Endothelial cell of umbilical vein (primary cell): ENCODE measurements around the gene MAPK11. TPM values are rescaled to one million over a fixed set of nuclear protein-coding genes. Genes with fewer than 3 reads are reported as not detected.

Source experiments
- BruUV-seq: library from RNA; stranded (reverse); fragments of 400-500 nt; replicated peaks from 2 replicates; lab custom pipeline; 2021; lab: Mats Ljungman, UMichigan
- CTCF ChIA-PET: fragments of 300-600, 350-600 bp; sonication (Branson Sonifier 250); formaldehyde crosslinking; loops from one replicate; lab custom pipeline; 2021; ENCODE audit warnings: antibody characterized with exemption, inconsistent platforms; lab: Charles Lee
- POLR2A ChIA-PET: fragments of 300-600, 350-600 bp; sonication (Branson Sonifier 250); formaldehyde crosslinking; loops from one replicate; lab custom pipeline; 2021; ENCODE audit warnings: antibody characterized with exemption, inconsistent platforms; lab: Charles Lee
- DNase-seq: peaks from one replicate; pipeline ENCODE4 v3.0.0-alpha.2; 2011; ENCODE audit warnings: low read depth, low spot score
- FAIRE-seq: peaks from 2 replicates; lab custom pipeline; 2011; peaks lifted over from hg19 to GRCh38; lab: Jason Lieb, UNC
- H2AFZ ChIP-seq: 2 replicates; pipeline ENCODE4 v1.6.0; 2012; ENCODE audit warnings: low read depth, low read length, control low read depth, inconsistent platforms
- H3K27ac ChIP-seq: 2 replicates; pipeline ENCODE4 v1.5.1; 2011; ENCODE audit warnings: low read depth, mild to moderate bottlenecking, control low read depth, low read length, moderate library complexity; ENCODE audit not compliant: insufficient read depth
- H3K27me3 ChIP-seq, 2 experiments: 2 replicates each; pipeline versions ENCODE4 v1.6.0 to v1.6.1; 2011; ENCODE audit warnings: low read length in 2 of 2, mixed read lengths in 1 of 2; ENCODE audit not compliant: control insufficient read depth in 2 of 2, insufficient read depth in 2 of 2
- H3K36me3 ChIP-seq, 2 experiments: 2 replicates in 1 of 2; 3 replicates in 1 of 2; pipeline ENCODE4 v1.5.1; 2011; ENCODE audit warnings: low read length in 2 of 2, mild to moderate bottlenecking in 1 of 2, moderate library complexity in 1 of 2; ENCODE audit not compliant: control insufficient read depth in 2 of 2, insufficient read depth in 2 of 2; ENCODE audit errors: extremely low read depth in 1 of 2
- H3K4me1 ChIP-seq: 3 replicates; pipeline ENCODE4 v1.5.1; 2011; ENCODE audit warnings: mild to moderate bottlenecking, low read length; ENCODE audit not compliant: control insufficient read depth, insufficient read depth; ENCODE audit errors: extremely low read depth
- H3K4me2 ChIP-seq: 2 replicates; pipeline ENCODE4 v1.6.1; 2011; ENCODE audit warnings: low read length, control low read depth, mixed read lengths; ENCODE audit not compliant: insufficient read depth
- H3K4me3 ChIP-seq, 3 experiments: fragments of 200-600 bp in 1 of 3; sonication (generic), shearing (Covaris generic) in 1 of 3; replicated peaks in 1 of 3; 2 replicates each; pipeline ENCODE4 v1.5.1; 2011 to 2016; ENCODE audit warnings: control low read depth in 3 of 3, low read length in 3 of 3, mild to moderate bottlenecking in 2 of 3, inconsistent platforms in 1 of 3, low read depth in 1 of 3, moderate library complexity in 1 of 3; ENCODE audit not compliant: insufficient read depth in 1 of 3
- H3K79me2 ChIP-seq: 2 replicates; pipeline ENCODE4 v1.6.0; 2012; ENCODE audit warnings: low read length, inconsistent platforms; ENCODE audit not compliant: control insufficient read depth, insufficient read depth
- H3K9ac ChIP-seq: replicated peaks from 2 replicates; pipeline ENCODE3; 2011; ENCODE audit warnings: low read length, control low read depth; ENCODE audit not compliant: insufficient read depth; ENCODE audit errors: extremely low read depth
- H3K9me1 ChIP-seq: replicated peaks from 3 replicates; pipeline ENCODE4 v1.6.0; 2011; ENCODE audit warnings: mild to moderate bottlenecking, low read length; ENCODE audit not compliant: control insufficient read depth, insufficient read depth; ENCODE audit errors: extremely low read depth
- H3K9me3 ChIP-seq: replicated peaks from 2 replicates; pipeline ENCODE4 v1.5.1; 2012; ENCODE audit warnings: low read length, inconsistent platforms; ENCODE audit not compliant: control insufficient read depth, insufficient read depth
- H4K20me1 ChIP-seq: replicated peaks from 2 replicates; pipeline ENCODE3; 2011; ENCODE audit warnings: mild to moderate bottlenecking, low read length; ENCODE audit not compliant: control insufficient read depth, insufficient read depth; ENCODE audit errors: extremely low read depth
- CTCF ChIP-seq, 2 donors: IDR thresholded peaks; 1 replicate in 1 of 2; 2 replicates in 1 of 2; pipeline ENCODE4 v1.5.1; 2011; ENCODE audit warnings: low read length in 2 of 2, mild to moderate bottlenecking in 2 of 2, moderate library complexity in 2 of 2, control low read depth in 1 of 2, inconsistent platforms in 1 of 2, low read depth in 1 of 2; ENCODE audit not compliant: insufficient read depth in 1 of 2; ENCODE audit errors: extremely low read depth in 1 of 2
- EZH2 ChIP-seq: IDR thresholded peaks from 2 replicates; pipeline ENCODE4 v1.6.1; 2012; ENCODE audit warnings: borderline replicate concordance, low read depth, mild to moderate bottlenecking, moderate library complexity, low read length, inconsistent platforms; ENCODE audit not compliant: severe bottlenecking
- FOS ChIP-seq: IDR thresholded peaks from 2 replicates; pipeline ENCODE4 v1.6.1; 2011; ENCODE audit warnings: mild to moderate bottlenecking, low read length, moderate library complexity, borderline replicate concordance; ENCODE audit not compliant: insufficient read depth
- GATA2 ChIP-seq: IDR thresholded peaks from 2 replicates; pipeline ENCODE4 v1.7.0; 2011; ENCODE audit warnings: low read depth, mild to moderate bottlenecking, moderate library complexity, mixed read lengths, low read length; ENCODE audit not compliant: insufficient read length, insufficient read depth
- JUN ChIP-seq: IDR thresholded peaks from 2 replicates; pipeline ENCODE4 v1.6.1; 2011; ENCODE audit warnings: borderline replicate concordance, low read depth; ENCODE audit not compliant: insufficient read length, insufficient read depth
- MAX ChIP-seq: IDR thresholded peaks from 2 replicates; pipeline ENCODE4 v1.6.1; 2011; ENCODE audit not compliant: insufficient read depth, insufficient read length
- MYC ChIP-seq: IDR thresholded peaks from one replicate; pipeline ENCODE4 v1.6.1; 2011; ENCODE audit warnings: mild to moderate bottlenecking, low read depth, low read length
- POLR2A ChIP-seq: IDR thresholded peaks from 2 replicates; pipeline ENCODE4 v1.6.1; 2012; ENCODE audit warnings: low read depth, mild to moderate bottlenecking, control low read depth, low read length
- POLR2AphosphoS5 ChIP-seq: IDR thresholded peaks from 2 replicates; pipeline ENCODE4 v1.6.1; 2012; ENCODE audit warnings: low read depth, mild to moderate bottlenecking, control low read depth, low read length, moderate library complexity; ENCODE audit not compliant: insufficient read depth
- dilution Hi-C: fragments of 300-500 bp; cut with MboI; formaldehyde crosslinking; loops from one replicate; pipeline ENCODE4 v1.15.0; 2019; ENCODE audit warnings: low sequenced_read_pairs; ENCODE audit not compliant: extremely low pct_ligation_motif_present
- intact Hi-C: fragments of 100-400 bp; cut with micrococcal nuclease; formaldehyde crosslinking; loops from one replicate; pipeline ENCODE4 v1.10.0; 2022
- polyA plus RNA-seq, 4 experiments: library from polyadenylated mRNA; depleted of rRNA in 3 of 4; stranded (reverse) in 3 of 4; unstranded in 1 of 4; fragments of >200 nt; gene quantifications; 2 replicates each; pipeline versions ENCODE4 v1.2.1 to v1.2.3, GENCODE V29; 2011 to 2012; ENCODE audit warnings: missing spikeins in 1 of 4
- total RNA-seq: library from RNA; stranded (reverse); gene quantifications from 2 replicates; pipeline ENCODE4 v1.2.3, GENCODE V29; 2021

MAPK11 gene
- total and polyA plus RNA-seq, 2 donors (not counting 3 experiments of a cell fraction or from before 2014, with no cell fraction given) = 22.8 to 26.3 TPM

GRCh38 chr22:50229370-50229769 lies 40.8 kb downstream of the MAPK11 start:
- DNase-seq (no peak), FAIRE-seq (no peak)
- CTCF ChIA-PET = no interaction called here
- Histone ChIP-seq H3K9ac (no peak overlapping the region), H3K4me1 (no peaks in the 10 kb centered on the region), H3K9me1 (no peaks in the 10 kb centered on the region), H3K36me3 (peaks cover 0 to 23% of the 10 kb centered on the region in 2 experiments), H3K4me2 (no peak overlapping the region), H3K27ac (no peak overlapping the region), H3K27me3 (no peaks in the 10 kb centered on the region), H3K79me2 (peaks cover 6% of the 10 kb centered on the region), H4K20me1 (no peaks in the 10 kb centered on the region), H3K9me3 (no peaks in the 10 kb centered on the region), H2AFZ (no peak overlapping the region), H3K4me3 (no peak overlapping the region)
- POLR2A ChIA-PET = no interaction called here
- dilution Hi-C loops = no loop called here
- no TSS peak for BruUV-seq
- intact Hi-C loops = no loop called here
- TF ChIP-seq MAX (no peak), GATA2 (no peak), POLR2AphosphoS5 (no peak), MYC (no peak)

- Histone ChIP-seq H4K20me1 (no peaks in the 10 kb centered on the region), H3K4me2 (no peak overlapping the region), H3K4me1 (no peaks in the 10 kb centered on the region), H3K79me2 (no peaks in the 10 kb centered on the region), H3K27me3 (no peaks in the 10 kb centered on the region), H2AFZ (no peak overlapping the region), H3K4me3 (no peak overlapping the region), H3K9me1 (no peaks in the 10 kb centered on the region), H3K9me3 (no peaks in the 10 kb centered on the region), H3K36me3 (peaks cover 0 to 27% of the 10 kb centered on the region in 2 experiments), H3K27ac (no peak overlapping the region), H3K9ac (no peak overlapping the region)
- dilution Hi-C loops = no loop called here
- intact Hi-C loops = no loop called here
- BruUV-seq = no TSS peak
- FAIRE-seq = no peak
- ChIA-PET CTCF (interaction anchor here (1.4 kb wide), 1 partner anchor 9 kb away, joined by 4 read pairs; no protein-coding TSS in a partner anchor), POLR2A (no interaction called here)
- TF ChIP-seq CTCF (IDR thresholded peaks at IDR 0.05; ENCODE audit: extremely low read depth in 1 of 2, insufficient read depth in 1 of 2, low read depth in 1 of 2, low read length in 2 of 2) (no peak), GATA2 (no peak), FOS (no peak), MYC (no peak), POLR2A (no peak), JUN (no peak), EZH2 (no peak), MAX (no peak), POLR2AphosphoS5 (no peak)
- no peak for DNase-seq
Observed at GRCh38 chr22:50228366-50228765, 41.8 kb downstream of the MAPK11 start.
